IPS-15b (cell line): Measurements from ENCODE around the gene CPN1.
"Not testable (repeated sequence)": the region's sequence is repeated elsewhere in the genome, so short reads cannot be mapped to it uniquely, and the experiment has no call there.

Experiments
- H3K27me3 ChIP-seq: one replicate; pipeline ENCODE4 v1.6.1; 2013; ENCODE audit warnings: low read length; ENCODE audit not compliant: control insufficient read depth, insufficient read depth
- H3K36me3 ChIP-seq: one replicate; pipeline ENCODE4 v1.6.1; 2013; ENCODE audit warnings: low read length; ENCODE audit not compliant: control insufficient read depth, insufficient read depth
- H3K4me1 ChIP-seq: one replicate; pipeline ENCODE4 v1.6.1; 2013; ENCODE audit warnings: mild to moderate bottlenecking, low read length; ENCODE audit not compliant: control insufficient read depth, insufficient read depth
- H3K4me3 ChIP-seq: one replicate; pipeline ENCODE4 v1.5.1; 2013; ENCODE audit warnings: low read depth, low read length
- H3K9ac ChIP-seq: one replicate; pipeline ENCODE4 v1.6.1; 2013; ENCODE audit warnings: low read depth, mild to moderate bottlenecking, low read length
- H3K9me3 ChIP-seq: one replicate; pipeline ENCODE4 v1.6.1; 2013; ENCODE audit warnings: mild to moderate bottlenecking, low read length; ENCODE audit not compliant: control insufficient read depth, insufficient read depth

CPN1 gene

DNA sequence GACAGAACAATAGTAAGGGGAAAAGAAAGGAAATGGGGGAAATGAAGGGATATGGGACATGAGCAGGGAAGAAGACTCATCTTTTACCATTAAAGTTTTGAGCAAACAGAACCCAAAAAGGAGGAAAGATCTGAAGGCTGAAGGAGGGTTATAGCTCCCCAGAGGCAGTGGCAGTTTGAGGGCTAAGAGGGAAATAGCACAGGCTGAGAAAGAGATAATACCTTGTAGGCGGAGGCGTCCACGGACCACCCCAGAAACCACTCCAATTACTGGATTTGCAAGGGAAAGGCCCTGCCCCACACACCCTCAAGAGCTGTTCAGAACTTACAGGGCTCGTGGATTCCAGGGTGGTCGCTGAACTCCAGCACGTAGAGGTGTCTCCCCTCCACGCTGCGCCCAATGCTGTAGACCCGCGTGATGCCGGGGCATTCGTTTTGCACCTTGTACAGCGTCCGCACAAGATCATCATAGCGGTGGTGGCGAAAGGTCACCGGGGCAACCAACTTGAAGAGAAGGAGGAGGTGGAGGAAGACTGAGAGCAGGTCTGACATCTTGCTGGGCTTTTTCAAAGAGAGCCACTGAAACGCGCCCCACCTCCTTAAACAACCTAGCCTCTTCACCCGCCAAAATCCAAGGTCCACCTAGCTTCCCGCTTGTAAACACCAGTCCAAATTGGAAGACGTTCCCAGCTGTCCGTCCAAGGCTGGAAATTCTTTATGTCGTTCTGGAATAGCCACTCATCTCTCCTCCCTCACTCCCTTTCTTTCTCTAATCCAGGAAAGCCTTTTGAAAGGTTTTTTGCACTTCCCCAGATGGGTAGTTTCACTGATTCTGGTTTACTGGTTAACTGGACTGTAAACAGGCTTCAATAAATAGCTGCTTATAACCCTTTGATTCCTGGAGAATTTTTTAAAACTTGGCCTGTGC lies at the start of gene CPN1:
CPN1 (minus strand) TSS at position 795 of the 927 bp plus-strand sequence; CDS start at position 551, 244 bp downstream.
- Histone ChIP-seq H3K9ac (no peak within 1 kb of the TSS), H3K36me3 (no peaks in the 10 kb centered on the region), H3K27me3 (no peaks in the 10 kb centered on the region), H3K4me1 (no peaks in the 10 kb centered on the region), H3K4me3 (no peak within 1 kb of the TSS), H3K9me3 (no peaks in the 10 kb centered on the region)

DNA sequence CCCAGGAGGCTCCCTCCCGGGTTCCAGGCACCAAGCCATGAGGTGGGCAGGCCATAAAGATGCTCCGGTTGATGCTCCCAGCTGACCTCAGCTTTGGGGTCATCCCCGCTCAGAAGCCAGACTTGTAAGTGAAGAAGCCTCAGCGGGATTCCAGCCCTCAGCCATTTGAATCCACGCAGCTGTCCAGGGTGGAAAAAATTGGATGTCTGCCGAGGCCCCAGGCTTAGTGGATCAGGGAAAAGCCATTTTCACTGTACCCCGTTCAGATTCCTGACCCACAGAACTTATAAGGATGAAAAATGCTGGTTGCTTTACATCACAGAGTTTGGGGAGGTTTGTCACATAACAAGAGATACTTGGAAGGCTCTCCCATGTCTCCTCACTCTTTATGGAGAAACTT lies 49.2 kb upstream of the CPN1 start:
- no peak overlapping the region for H3K9ac ChIP-seq
- no peaks in the 10 kb centered on the region for H3K36me3 ChIP-seq
- no peaks in the 10 kb centered on the region for H3K9me3 ChIP-seq
- H3K4me1 ChIP-seq = no peaks in the 10 kb centered on the region
- no peak overlapping the region for H3K4me3 ChIP-seq
- no peaks in the 10 kb centered on the region for H3K27me3 ChIP-seq

DNA sequence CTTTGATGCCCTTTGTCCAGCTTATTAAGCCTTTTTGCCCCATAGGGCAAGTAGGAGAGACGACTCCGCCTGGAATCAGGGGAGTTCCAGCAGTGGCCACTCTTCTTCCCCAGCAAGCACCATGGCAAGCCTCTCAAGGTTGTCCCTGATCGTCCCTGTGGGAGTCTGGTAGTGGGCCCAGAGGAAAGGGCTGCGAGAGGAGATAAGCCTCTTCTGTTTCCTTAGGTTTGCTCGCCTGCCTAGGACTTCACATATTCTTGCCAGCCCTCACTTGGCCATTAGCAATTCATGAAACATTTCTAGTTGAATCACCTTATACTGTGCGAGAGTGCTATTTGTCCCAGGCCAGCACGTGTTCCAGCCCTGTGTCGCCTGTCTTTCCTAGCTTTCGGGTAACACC lies 47.8 kb upstream of the CPN1 start:
- no peaks in the 10 kb centered on the region for H3K36me3 ChIP-seq
- no peaks in the 10 kb centered on the region for H3K9me3 ChIP-seq
- no peak overlapping the region for H3K9ac ChIP-seq
- no peak overlapping the region for H3K4me3 ChIP-seq
- no peaks in the 10 kb centered on the region for H3K4me1 ChIP-seq
- no peaks in the 10 kb centered on the region for H3K27me3 ChIP-seq

DNA sequence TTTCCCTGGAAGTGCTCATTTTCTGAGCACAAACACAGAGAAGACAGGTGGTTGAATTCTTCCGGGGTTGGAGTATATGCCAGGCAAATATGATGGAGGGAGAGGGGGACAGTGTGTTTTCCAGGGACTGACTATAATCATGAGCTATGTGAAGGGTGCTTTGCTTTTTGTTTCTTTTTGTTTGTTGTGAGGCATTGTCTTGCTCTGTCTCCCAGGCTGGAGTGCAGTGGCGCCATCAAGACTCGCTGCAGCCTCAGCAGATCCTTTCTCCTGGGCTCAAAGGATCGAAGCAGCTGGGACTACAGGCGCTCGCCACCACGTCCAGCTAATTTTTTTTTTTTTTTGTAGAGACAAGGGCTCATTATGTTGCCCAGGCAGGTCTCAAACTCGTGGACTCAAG lies 47.3 kb upstream of the CPN1 start:
- Histone ChIP-seq H3K36me3 (no peaks in the 10 kb centered on the region), H3K4me3 (no peak overlapping the region), H3K27me3 (no peaks in the 10 kb centered on the region), H3K4me1 (no peaks in the 10 kb centered on the region), H3K9me3 (no peaks in the 10 kb centered on the region), H3K9ac (no peak overlapping the region)

DNA sequence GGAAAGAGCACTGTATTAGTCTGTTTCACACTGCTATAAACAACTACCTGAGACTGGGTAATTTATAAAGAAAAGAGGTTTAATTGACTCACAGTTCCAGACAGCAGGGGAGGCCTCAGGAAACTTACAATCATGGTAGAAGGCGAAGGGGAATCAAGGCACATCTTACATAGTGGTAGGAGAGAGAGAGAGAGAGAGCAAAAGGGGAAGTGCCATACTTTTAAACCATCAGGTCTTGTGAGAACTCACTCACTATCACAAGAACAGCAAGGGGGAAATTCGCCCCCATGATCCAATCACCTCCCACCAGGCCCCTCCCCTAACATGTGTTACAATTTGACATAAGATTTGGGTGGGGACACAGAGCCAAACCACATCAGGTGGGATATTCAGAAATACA lies 43.7 kb upstream of the CPN1 start:
- H3K4me3 ChIP-seq, H3K9ac ChIP-seq, H3K9me3 ChIP-seq, H3K27me3 ChIP-seq, H3K36me3 ChIP-seq, H3K4me1 ChIP-seq: not testable (repeated sequence)

DNA sequence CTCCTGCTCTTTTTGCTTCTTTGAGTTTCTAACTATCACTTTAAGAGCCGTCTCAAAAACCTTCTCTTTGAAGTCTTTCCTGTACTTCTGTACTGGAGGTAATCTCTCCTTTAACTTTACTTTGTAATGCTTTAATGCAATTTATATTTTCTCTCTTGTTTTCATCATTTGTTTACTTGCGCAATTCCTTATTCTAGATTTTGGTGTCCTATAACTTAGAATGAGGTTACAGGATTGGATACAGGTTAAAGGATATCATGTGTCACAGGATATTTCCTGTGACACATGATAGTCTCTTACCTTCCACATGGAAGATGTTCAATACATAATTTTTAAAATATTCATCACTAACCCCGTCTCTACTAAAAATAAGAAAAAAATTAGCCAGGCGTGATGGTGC lies 42.4 kb upstream of the CPN1 start:
- Histone ChIP-seq H3K4me1 (no peaks in the 10 kb centered on the region), H3K9ac (no peak overlapping the region), H3K36me3 (no peaks in the 10 kb centered on the region), H3K27me3 (no peaks in the 10 kb centered on the region), H3K9me3 (no peaks in the 10 kb centered on the region), H3K4me3 (no peak overlapping the region)

DNA sequence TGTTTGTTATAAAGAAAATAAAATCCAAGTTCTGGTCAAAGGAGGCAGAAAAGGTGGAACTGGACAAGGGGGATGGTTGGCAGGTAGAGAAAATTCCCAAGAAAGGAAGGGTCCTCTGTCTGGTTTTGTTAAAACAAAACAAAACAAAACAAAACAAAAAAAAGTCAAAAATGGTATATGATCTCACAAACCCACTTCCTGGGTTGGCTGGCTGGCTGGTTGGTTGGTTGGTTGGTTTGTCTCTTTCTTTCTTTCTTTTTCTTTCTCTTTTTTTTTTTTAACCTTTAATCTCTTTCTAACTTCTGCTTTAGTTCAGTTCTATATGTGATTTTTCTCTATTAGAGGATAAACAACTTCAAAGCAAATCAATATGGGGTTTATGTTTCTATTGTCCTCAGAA lies 41.1 kb upstream of the CPN1 start:
- no peaks in the 10 kb centered on the region for H3K4me1 ChIP-seq
- no peaks in the 10 kb centered on the region for H3K27me3 ChIP-seq
- no peaks in the 10 kb centered on the region for H3K9me3 ChIP-seq
- H3K36me3 ChIP-seq = no peaks in the 10 kb centered on the region
- no peak overlapping the region for H3K4me3 ChIP-seq
- H3K9ac ChIP-seq = no peak overlapping the region

DNA sequence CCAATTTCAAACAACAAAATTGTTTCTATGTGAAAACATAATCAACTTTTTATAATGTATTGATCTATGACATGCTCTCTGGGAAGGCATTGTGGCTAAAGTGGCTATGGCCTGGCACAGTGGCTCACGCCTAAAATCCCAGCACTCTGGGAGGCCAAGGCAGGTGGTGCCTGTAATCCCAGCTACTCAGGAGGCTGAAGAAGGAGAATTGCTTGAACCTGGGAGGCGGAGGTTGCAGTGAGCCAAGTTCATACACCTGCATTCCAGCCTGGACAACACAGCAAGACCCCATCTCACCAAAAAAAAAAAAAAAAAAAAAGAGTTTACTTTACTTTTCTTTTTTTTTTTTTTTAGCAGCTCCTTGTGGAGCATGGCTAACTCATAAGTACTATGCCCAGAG lies 38.9 kb upstream of the CPN1 start:
- no peaks in the 10 kb centered on the region for H3K27me3 ChIP-seq
- H3K4me3 ChIP-seq = no peak overlapping the region
- H3K36me3 ChIP-seq = no peaks in the 10 kb centered on the region
- H3K4me1 ChIP-seq = no peaks in the 10 kb centered on the region
- H3K9ac ChIP-seq = no peak overlapping the region
- H3K9me3 ChIP-seq = no peaks in the 10 kb centered on the region

DNA sequence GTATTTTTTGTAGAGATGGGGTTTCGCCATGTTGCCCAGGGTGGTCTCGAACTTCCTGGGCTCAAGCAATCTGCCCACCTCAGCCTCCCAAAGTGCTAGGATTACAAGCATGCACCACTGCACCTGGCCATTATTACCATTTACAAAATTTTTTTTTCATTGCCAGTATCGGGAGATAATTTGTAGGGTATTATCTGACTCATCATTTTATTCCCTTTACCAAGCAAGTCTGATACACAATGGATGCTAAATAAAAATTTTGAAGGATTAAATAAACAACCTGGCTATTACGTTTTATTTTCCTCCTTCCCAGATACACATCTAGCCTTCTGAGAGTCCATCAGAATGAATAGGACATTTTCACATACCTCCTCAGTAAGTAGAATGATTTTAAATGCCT lies 38.1 kb upstream of the CPN1 start:
- no peaks in the 10 kb centered on the region for H3K27me3 ChIP-seq
- no peak overlapping the region for H3K9ac ChIP-seq
- H3K9me3 ChIP-seq = no peaks in the 10 kb centered on the region
- H3K36me3 ChIP-seq = no peaks in the 10 kb centered on the region
- no peak overlapping the region for H3K4me3 ChIP-seq
- H3K4me1 ChIP-seq = no peaks in the 10 kb centered on the region

DNA sequence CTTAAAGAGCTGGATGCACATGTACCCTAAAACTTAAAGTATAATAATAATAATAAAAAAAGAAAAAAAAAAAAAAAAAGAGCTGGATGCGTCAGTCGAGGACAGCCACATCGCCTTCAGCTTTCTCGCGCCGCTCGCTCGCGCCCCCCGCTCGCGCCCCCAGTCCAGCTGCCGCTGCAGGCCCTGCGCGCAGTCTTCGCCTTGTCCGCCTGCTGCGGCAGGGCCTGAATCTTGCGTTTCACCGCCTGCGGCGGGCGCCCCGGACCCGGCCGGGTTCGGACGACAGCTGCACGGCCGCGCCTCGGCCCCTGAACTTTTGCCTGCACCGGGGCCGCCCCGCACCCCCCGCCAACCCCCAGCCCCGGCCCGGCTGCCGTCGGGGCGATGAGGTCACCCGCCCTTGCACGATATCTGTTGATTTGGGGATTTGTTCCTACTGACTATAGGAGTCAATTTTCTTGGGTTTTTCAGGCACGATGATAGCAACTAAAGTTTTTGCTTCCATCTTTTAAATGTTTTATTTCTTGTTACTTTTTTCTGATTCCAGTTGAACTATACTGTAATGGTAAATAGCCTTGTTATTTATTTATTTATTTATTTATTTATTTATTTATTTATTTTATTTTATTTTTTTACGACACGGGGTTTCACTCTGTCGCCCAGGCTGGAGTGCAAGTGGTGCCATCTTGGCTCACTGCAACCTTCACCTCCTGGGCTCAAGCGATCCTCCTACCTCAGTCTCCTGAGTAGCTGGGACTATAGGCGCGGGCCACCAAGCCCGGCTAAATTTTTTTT lies 33.5 kb upstream of the CPN1 start:
- no peak overlapping the region for H3K4me3 ChIP-seq

DNA sequence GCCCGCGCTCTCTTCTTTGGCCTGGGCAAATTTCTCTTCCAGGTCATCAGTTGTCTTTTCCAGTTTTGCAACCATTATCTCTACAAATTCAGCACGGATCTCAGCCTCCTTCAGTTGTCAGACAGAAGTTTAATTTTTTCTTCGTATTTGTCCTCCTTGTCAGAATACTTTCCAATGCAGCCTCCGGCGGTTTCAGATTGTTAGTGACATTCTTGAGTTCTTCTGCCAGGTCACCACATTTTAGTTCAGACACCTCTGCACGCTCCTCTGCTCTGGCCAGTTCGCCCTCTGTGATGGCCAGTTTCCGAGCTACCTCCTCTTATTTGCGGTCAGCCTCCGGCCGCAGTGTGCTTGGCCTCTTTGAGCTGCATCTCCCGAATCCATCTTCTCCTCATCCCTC lies 32.8 kb upstream of the CPN1 start:
- no peaks in the 10 kb centered on the region for H3K27me3 ChIP-seq
- no peak overlapping the region for H3K9ac ChIP-seq
- H3K4me1 ChIP-seq = no peaks in the 10 kb centered on the region
- H3K9me3 ChIP-seq = no peaks in the 10 kb centered on the region
- no peak overlapping the region for H3K4me3 ChIP-seq
- H3K36me3 ChIP-seq = no peaks in the 10 kb centered on the region

More for the DNA sequence above, 33.5 kb upstream of the CPN1 start:
- H3K36me3 ChIP-seq = no peaks in the 10 kb centered on the region
- no peak overlapping the region for H3K9ac ChIP-seq
- H3K27me3 ChIP-seq = no peaks in the 10 kb centered on the region
- H3K4me1 ChIP-seq = no peaks in the 10 kb centered on the region
- H3K9me3 ChIP-seq = no peaks in the 10 kb centered on the region

DNA sequence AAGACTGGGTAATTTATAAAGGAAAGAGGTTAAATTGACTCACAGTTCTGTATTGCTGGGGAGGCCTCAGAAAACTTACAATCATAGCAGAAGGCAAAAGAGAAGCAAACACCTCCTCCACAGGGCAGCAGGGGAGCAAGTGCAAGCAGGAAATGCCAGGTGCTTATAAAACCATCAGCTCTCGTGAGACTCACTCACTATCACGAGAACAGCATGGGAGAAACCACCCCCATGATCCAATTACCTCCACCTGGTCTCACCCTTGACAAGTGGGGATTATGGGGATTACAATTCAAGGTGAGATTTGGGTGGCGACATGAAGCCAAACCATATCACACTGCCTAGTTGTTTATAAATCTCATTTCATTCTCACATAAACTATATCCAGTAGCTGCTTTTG lies 28.0 kb upstream of the CPN1 start:
- Histone ChIP-seq H3K4me3 (no peak overlapping the region), H3K9me3 (no peaks in the 10 kb centered on the region), H3K27me3 (no peaks in the 10 kb centered on the region), H3K9ac (no peak overlapping the region), H3K36me3 (no peaks in the 10 kb centered on the region), H3K4me1 (no peaks in the 10 kb centered on the region)
